Lung (tissue), 12 donors: ENCODE data around the gene SLC16A6. TPM values are rescaled to one million over a fixed set of nuclear protein-coding genes. Genes with fewer than 3 reads are reported as not detected.

Experiments
- ATAC-seq: fragments of 200-7000 bp; cut with Tn5 transposase; one replicate; pipeline ENCODE4 v1.9.1; 2020; ENCODE audit warnings: moderate number of reproducible peaks; ENCODE audit not compliant: insufficient read depth, low FRiP score
- DNase-seq, 3 donors: peaks; one replicate each; pipeline ENCODE4 v3.0.0-alpha.2; 2013 to 2017
- H3K27ac ChIP-seq, 2 donors: one replicate each; pipeline ENCODE4 v1.5.1; 2013; ENCODE audit warnings: mild to moderate bottlenecking in 2 of 2, moderate library complexity in 2 of 2, control low read depth in 1 of 2, inconsistent platforms in 1 of 2, low read depth in 1 of 2, low read length in 1 of 2
- H3K27me3 ChIP-seq, 3 donors: one replicate each; pipeline ENCODE4 v1.5.1; 2013; ENCODE audit warnings: low read length in 2 of 3; ENCODE audit not compliant: control insufficient read depth in 3 of 3, insufficient read depth in 3 of 3
- H3K36me3 ChIP-seq, 4 donors: one replicate each; pipeline ENCODE4 v1.5.1; 2013; ENCODE audit warnings: low read length in 4 of 4, mild to moderate bottlenecking in 1 of 4, moderate library complexity in 1 of 4; ENCODE audit not compliant: control insufficient read depth in 4 of 4, insufficient read depth in 4 of 4
- H3K4me1 ChIP-seq, 5 donors: one replicate each; pipeline ENCODE4 v1.5.1; 2013; ENCODE audit warnings: low read length in 5 of 5, mild to moderate bottlenecking in 2 of 5, moderate library complexity in 1 of 5; ENCODE audit not compliant: control insufficient read depth in 5 of 5, insufficient read depth in 5 of 5
- H3K4me3 ChIP-seq: one replicate; pipeline ENCODE4 v1.5.1; 2013; ENCODE audit warnings: mild to moderate bottlenecking, control low read depth, moderate library complexity
- H3K9ac ChIP-seq, 2 donors: one replicate each; pipeline ENCODE4 v1.5.1; 2013; ENCODE audit warnings: low read length in 2 of 2, control low read depth in 1 of 2; ENCODE audit not compliant: insufficient read depth in 1 of 2
- H3K9me3 ChIP-seq, 4 donors: one replicate each; pipeline ENCODE4 v1.5.1; 2013; ENCODE audit warnings: low read length in 3 of 4, mild to moderate bottlenecking in 1 of 4, moderate library complexity in 1 of 4; ENCODE audit not compliant: control insufficient read depth in 4 of 4, insufficient read depth in 3 of 4
- WGBS, 2 donors: extraction: QIAGEN DNeasy Blood & Tissue Kit; methylation state at CpG; one replicate each; pipeline ENCODE4 v1.1.7; 2013; 5-methylcytosine and 5-hydroxymethylcytosine counted together
- polyA plus RNA-seq, 2 donors: library from polyadenylated mRNA; stranded (reverse); fragments of 200-250 nt; gene quantifications; one replicate each; pipeline ENCODE4 v1.2.1, GENCODE V29; 2013
- total RNA-seq, 2 donors: library from RNA; depleted of rRNA in 1 of 2; stranded (reverse); fragments of >200 nt in 1 of 2; gene quantifications; one replicate each; pipeline ENCODE4 v1.2.1, GENCODE V29; 2014 to 2021
- TF ChIP-seq, protein P1 (sequence below): IDR thresholded peaks from 2 replicates; pipeline ENCODE4 v1.5.1; 2012; ENCODE audit warnings: mild to moderate bottlenecking; ENCODE audit errors: control extremely low read depth, extremely low read depth
- donor health status: control.
- donor health status: control.
- donor health status: Bipolar disorder and iron deficiency.
- donor health status: healthy.
- donor health status: DM: yes; HTN: yes; CAD: no.

SLC16A6 gene
- total and polyA plus RNA-seq, 4 donors: 2.0 to 10.9 (median 4.8) TPM

DNA sequence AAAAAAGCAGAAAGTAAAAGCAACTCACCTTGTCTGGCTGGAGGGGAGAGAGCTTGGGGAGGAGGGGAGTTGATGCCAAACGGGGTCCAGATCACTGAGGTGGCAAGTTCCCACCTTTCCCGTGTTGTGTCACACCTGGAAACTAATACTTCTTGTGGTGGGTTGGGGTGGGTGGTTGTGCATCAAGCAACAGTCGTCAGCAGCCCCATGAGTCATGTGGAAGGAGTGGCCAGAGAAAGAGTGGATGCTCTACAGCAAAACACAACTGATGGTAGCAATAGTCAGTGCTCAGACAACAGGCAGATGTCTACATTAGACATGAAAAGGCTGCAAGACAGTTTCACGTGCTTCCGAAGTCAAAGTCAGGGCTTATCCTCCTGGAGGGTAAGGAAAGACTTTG, 35.8 kb upstream of the SLC16A6 start:
- TF ChIP-seq, protein P1, sequence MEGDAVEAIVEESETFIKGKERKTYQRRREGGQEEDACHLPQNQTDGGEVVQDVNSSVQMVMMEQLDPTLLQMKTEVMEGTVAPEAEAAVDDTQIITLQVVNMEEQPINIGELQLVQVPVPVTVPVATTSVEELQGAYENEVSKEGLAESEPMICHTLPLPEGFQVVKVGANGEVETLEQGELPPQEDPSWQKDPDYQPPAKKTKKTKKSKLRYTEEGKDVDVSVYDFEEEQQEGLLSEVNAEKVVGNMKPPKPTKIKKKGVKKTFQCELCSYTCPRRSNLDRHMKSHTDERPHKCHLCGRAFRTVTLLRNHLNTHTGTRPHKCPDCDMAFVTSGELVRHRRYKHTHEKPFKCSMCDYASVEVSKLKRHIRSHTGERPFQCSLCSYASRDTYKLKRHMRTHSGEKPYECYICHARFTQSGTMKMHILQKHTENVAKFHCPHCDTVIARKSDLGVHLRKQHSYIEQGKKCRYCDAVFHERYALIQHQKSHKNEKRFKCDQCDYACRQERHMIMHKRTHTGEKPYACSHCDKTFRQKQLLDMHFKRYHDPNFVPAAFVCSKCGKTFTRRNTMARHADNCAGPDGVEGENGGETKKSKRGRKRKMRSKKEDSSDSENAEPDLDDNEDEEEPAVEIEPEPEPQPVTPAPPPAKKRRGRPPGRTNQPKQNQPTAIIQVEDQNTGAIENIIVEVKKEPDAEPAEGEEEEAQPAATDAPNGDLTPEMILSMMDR: no peak
- ATAC-seq: no peak
- no peak overlapping the region for H3K9ac ChIP-seq
- H3K9me3 ChIP-seq: peaks cover 0 to 7% (median 0%) of the 10 kb centered on the region in 4 donors
- H3K4me3 ChIP-seq: no peak overlapping the region
- WGBS, 2 donors: 80 to 89% methylated on average over 5 of the region's 5 CpGs
- no peaks in the 10 kb centered on the region for H3K27me3 ChIP-seq
- no peak for DNase-seq
- peaks cover 0 to 2% (median 0%) of the 10 kb centered on the region in 5 donors for H3K4me1 ChIP-seq
- H3K36me3 ChIP-seq: no peaks in the 10 kb centered on the region
- no peak overlapping the region for H3K27ac ChIP-seq

DNA sequence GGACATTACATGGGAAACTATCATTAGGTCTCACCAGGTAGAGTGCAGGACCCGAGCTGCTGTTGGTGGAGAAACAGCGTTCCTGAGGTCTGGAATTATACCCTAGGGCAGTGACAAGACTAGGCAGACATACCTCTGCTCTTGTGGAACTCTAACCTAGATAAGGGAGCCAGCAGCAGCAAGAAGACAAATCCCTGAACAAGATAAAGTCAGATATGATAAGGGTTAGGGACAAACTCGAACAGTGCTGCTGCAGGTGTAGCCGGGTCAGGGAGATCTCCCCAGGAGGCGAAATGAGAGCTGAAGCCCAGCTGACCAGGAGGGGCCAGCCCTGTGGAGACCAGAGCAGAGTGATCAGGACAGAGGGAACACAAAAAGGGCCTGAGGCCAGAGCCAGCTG, 35.0 kb upstream of the SLC16A6 start:
- DNase-seq (no peak), ATAC-seq (no peak)
- Histone ChIP-seq H3K4me3 (no peak overlapping the region), H3K27ac (no peak overlapping the region), H3K9ac (no peak overlapping the region), H3K36me3 (no peaks in the 10 kb centered on the region), H3K9me3 (peaks cover 0 to 4% (median 0%) of the 10 kb centered on the region in 4 donors), H3K27me3 (no peaks in the 10 kb centered on the region), H3K4me1 (peaks cover 0 to 2% (median 0%) of the 10 kb centered on the region in 5 donors)
- WGBS, 2 donors: 90 to 91% methylated on average over 5 of the region's 5 CpGs
- TF ChIP-seq, protein P1: no peak

DNA sequence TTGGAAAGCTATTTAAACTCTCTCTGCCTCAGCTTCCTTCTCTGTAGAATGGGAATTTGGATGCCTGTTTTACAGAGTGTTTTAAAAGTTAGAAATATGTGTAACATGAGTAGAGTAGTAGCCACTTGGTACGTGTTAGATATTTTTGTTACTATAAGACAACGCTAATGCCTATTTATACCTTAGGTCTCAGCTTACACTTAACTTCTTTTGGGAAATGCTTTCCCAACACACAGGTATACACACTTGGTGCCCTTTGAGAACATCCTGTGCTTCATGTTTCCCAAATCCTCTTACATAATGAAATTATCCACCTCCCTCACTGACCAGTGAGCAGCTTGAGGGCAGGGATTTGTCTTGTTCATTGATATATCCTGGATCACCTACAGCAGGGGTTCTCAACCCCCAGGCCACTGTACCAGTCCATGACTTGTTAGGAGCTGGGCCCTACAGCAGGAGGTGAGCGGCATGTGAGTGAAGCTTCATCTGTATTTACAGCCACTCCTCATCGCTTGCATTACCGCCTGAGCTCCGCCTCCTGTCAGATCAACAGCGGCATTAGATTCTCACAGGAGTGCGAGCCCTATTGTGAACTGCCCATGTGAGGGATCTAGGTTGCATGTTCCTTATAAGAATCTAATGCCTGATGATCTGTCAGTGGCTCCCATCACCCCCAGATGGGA, 33.9 kb upstream of the SLC16A6 start:
- peaks cover 0 to 2% (median 0%) of the 10 kb centered on the region in 4 donors for H3K9me3 ChIP-seq
- no peak overlapping the region for H3K9ac ChIP-seq
- no peak overlapping the region for H3K27ac ChIP-seq
- H3K36me3 ChIP-seq: no peaks in the 10 kb centered on the region
- peaks cover 0 to 2% (median 0%) of the 10 kb centered on the region in 5 donors for H3K4me1 ChIP-seq
- DNase-seq: no peak
- TF ChIP-seq, protein P1: no peak
- no peak overlapping the region for H3K4me3 ChIP-seq
- no peaks in the 10 kb centered on the region for H3K27me3 ChIP-seq
- 98 to 100% methylated on average over 8 of the region's 8 CpGs for WGBS, 2 donors
- ATAC-seq: no peak
